ENCODE data around the gene RFTN2. TPM values are rescaled to one million over a fixed set of nuclear protein-coding genes. Genes with fewer than 3 reads are reported as not detected.
"Not testable (repeated sequence)": the region's sequence is repeated elsewhere in the genome, so short reads cannot be mapped to it uniquely, and the experiment has no call there.

RFTN2 gene
- under 1 TPM in 3 of 6 donors, not detected in 3; 0.05 to 0.20 (median 0.15) TPM for polyA plus RNA-seq (ENCODE audit: low read depth in 6 of 6)

- Mint-ChIP-seq H3K36me3 (peaks cover 0 to 8% of the 10 kb centered on the region in 2 donors), H3K27me3 (peaks cover 19 to 35% (median 25%) of the 10 kb centered on the region in 3 donors), H3K9me3 (peaks cover 0 to 5% (median 0%) of the 10 kb centered on the region in 7 donors), H3K27ac (no peak within 1 kb of the TSS), H3K4me3 (no peak within 1 kb of the TSS), H3K4me1 (no peaks in the 10 kb centered on the region)
- ATAC-seq (ENCODE audit: low read depth in 2 of 2) (no peak), DNase-seq (no peak)
Observed at GRCh38 chr2:197675246-197675645, at the start of gene RFTN2. Gene RFTN2 (minus strand): TSS chr2:197675587. CDS start chr2:197675458, 129 bp downstream.

- Mint-ChIP-seq H3K36me3 (peaks cover 0 to 4% of the 10 kb centered on the region in 2 donors), H3K27ac (no peak overlapping the region), H3K4me1 (peaks cover 0 to 5% (median 0%) of the 10 kb centered on the region in 3 donors), H3K9me3 (no peaks in the 10 kb centered on the region), H3K27me3 (no peaks in the 10 kb centered on the region), H3K4me3 (no peak overlapping the region)
- DNase-seq (no peak), ATAC-seq (ENCODE audit: low read depth in 2 of 2) (no peak)
Observed at GRCh38 chr2:197717863-197718262, 42.5 kb upstream of the RFTN2 start.

GRCh38 chr2:197713271-197713670 lies 37.9 kb upstream of the RFTN2 start:
- ATAC-seq (ENCODE audit: low read depth in 2 of 2) (no peak), DNase-seq (no peak)
- Mint-ChIP-seq H3K4me1 (peaks cover 22 to 28% (median 24%) of the 10 kb centered on the region in 3 donors), H3K27ac (no peak overlapping the region), H3K9me3 (no peaks in the 10 kb centered on the region), H3K4me3 (no peak overlapping the region), H3K27me3 (no peaks in the 10 kb centered on the region), H3K36me3 (peaks cover 0 to 7% of the 10 kb centered on the region in 2 donors)

GRCh38 chr2:197711578-197711977 lies 36.2 kb upstream of the RFTN2 start:
- Mint-ChIP-seq H3K36me3 (peaks cover 0 to 7% of the 10 kb centered on the region in 2 donors), H3K4me3 (no peak overlapping the region), H3K4me1 (peaks cover 33 to 39% (median 33%) of the 10 kb centered on the region in 3 donors), H3K27ac (no peak overlapping the region), H3K27me3 (no peaks in the 10 kb centered on the region), H3K9me3 (no peaks in the 10 kb centered on the region)
- ATAC-seq (ENCODE audit: low read depth in 2 of 2) (no peak), DNase-seq (no peak)

GRCh38 chr2:197710424-197711042 lies 35.1 kb upstream of the RFTN2 start:
- Mint-ChIP-seq H3K9me3 (no peaks in the 10 kb centered on the region), H3K4me1 (peaks cover 40 to 47% (median 42%) of the 10 kb centered on the region in 3 donors), H3K27me3 (no peaks in the 10 kb centered on the region), H3K4me3 (no peak overlapping the region), H3K27ac (no peak overlapping the region), H3K36me3 (peaks cover 0 to 5% of the 10 kb centered on the region in 2 donors)
- ATAC-seq (ENCODE audit: low read depth in 2 of 2): peak; percentile 45 to 58
- no peak for DNase-seq

GRCh38 chr2:197709140-197709539 lies 33.8 kb upstream of the RFTN2 start:
- not testable (repeated sequence) for H3K36me3 Mint-ChIP-seq; H3K4me3 Mint-ChIP-seq; DNase-seq; H3K9me3 Mint-ChIP-seq; ATAC-seq (ENCODE audit: low read depth in 2 of 2); H3K27me3 Mint-ChIP-seq
- Mint-ChIP-seq H3K4me1 (peaks cover 44 to 52% (median 48%) of the 10 kb centered on the region in 3 donors), H3K27ac (peak overlapping the region in 1 of 6 donors; percentile 6)

GRCh38 chr2:197708331-197708730 lies 32.9 kb upstream of the RFTN2 start:
- no peak overlapping the region for H3K27ac Mint-ChIP-seq
- no peak for DNase-seq
- H3K4me3 Mint-ChIP-seq: peak overlapping the region in 2 of 8 donors; percentile 31 to 33
- no peak for ATAC-seq (ENCODE audit: low read depth in 2 of 2)
- H3K4me1 Mint-ChIP-seq: peaks cover 44 to 51% (median 48%) of the 10 kb centered on the region in 3 donors
- no peaks in the 10 kb centered on the region for H3K9me3 Mint-ChIP-seq
- H3K27me3 Mint-ChIP-seq: no peaks in the 10 kb centered on the region
- peaks cover 0 to 4% of the 10 kb centered on the region in 2 donors for H3K36me3 Mint-ChIP-seq

GRCh38 chr2:197707316-197708213 lies 32.2 kb upstream of the RFTN2 start:
- ATAC-seq (ENCODE audit: low read depth in 2 of 2): no peak
- Mint-ChIP-seq H3K9me3 (peaks cover 0 to 1% (median 0%) of the 10 kb centered on the region in 7 donors), H3K27me3 (peaks cover 0 to 4% (median 3%) of the 10 kb centered on the region in 3 donors), H3K36me3 (peaks cover 0 to 4% of the 10 kb centered on the region in 2 donors), H3K4me3 (peak overlapping the region; percentile 21 to 98 (median 88)), H3K4me1 (peaks cover 44 to 48% (median 47%) of the 10 kb centered on the region in 3 donors), H3K27ac (peak overlapping the region in 2 of 6 donors; percentile 36 to 69)
- DNase-seq: peak; percentile 27

GRCh38 chr2:197706839-197707207 lies 31.4 kb upstream of the RFTN2 start:
- H3K4me1 Mint-ChIP-seq: peaks cover 44 to 48% (median 47%) of the 10 kb centered on the region in 3 donors
- ATAC-seq (ENCODE audit: low read depth in 2 of 2): no peak
- peak overlapping the region in 7 of 8 donors; percentile 78 to 98 (median 89) for H3K4me3 Mint-ChIP-seq
- H3K9me3 Mint-ChIP-seq: peaks cover 0 to 2% (median 0%) of the 10 kb centered on the region in 7 donors
- no peak for DNase-seq
- peaks cover 3 to 11% (median 10%) of the 10 kb centered on the region in 3 donors for H3K27me3 Mint-ChIP-seq
- H3K36me3 Mint-ChIP-seq: peaks cover 0 to 4% of the 10 kb centered on the region in 2 donors
- peak overlapping the region in 2 of 6 donors; percentile 54 to 56 for H3K27ac Mint-ChIP-seq

- Mint-ChIP-seq H3K4me3 (peak overlapping the region; percentile 78 to 98 (median 92)), H3K36me3 (no peaks in the 10 kb centered on the region), H3K4me1 (peaks cover 41 to 48% (median 47%) of the 10 kb centered on the region in 3 donors), H3K27me3 (peaks cover 10 to 18% (median 14%) of the 10 kb centered on the region in 3 donors), H3K9me3 (peaks cover 0 to 4% (median 0%) of the 10 kb centered on the region in 7 donors), H3K27ac (peak overlapping the region; percentile 54 to 92 (median 85))
- DNase-seq (no peak), ATAC-seq (ENCODE audit: low read depth in 2 of 2) (no peak)
Observed at GRCh38 chr2:197705912-197706838, 30.8 kb upstream of the RFTN2 start.

- no peaks in the 10 kb centered on the region for H3K36me3 Mint-ChIP-seq
- H3K4me1 Mint-ChIP-seq: peaks cover 38 to 46% (median 45%) of the 10 kb centered on the region in 3 donors
- peak; percentile 86 to 90 for ATAC-seq (ENCODE audit: low read depth in 2 of 2)
Observed at GRCh38 chr2:197705121-197705911, 29.9 kb upstream of the RFTN2 start, which contains the start of gene MARS2. Gene MARS2 (plus strand): TSS chr2:197705369. CDS start chr2:197705406, 37 bp downstream.

More at GRCh38 chr2:197705121-197705911, 29.9 kb upstream of the RFTN2 start, which contains the start of gene MARS2:
- H3K27me3 Mint-ChIP-seq: peaks cover 17 to 26% (median 22%) of the 10 kb centered on the region in 3 donors
- H3K27ac Mint-ChIP-seq: peak within 1 kb of the TSS; percentile 82 to 98 (median 89)
- peaks cover 0 to 4% (median 0%) of the 10 kb centered on the region in 7 donors for H3K9me3 Mint-ChIP-seq
- peak within 1 kb of the TSS; percentile 78 to 98 (median 92) for H3K4me3 Mint-ChIP-seq
- peak; percentile 91 for DNase-seq
